ENCODE results near the gene TFDP2. TPM values are rescaled to one million over a fixed set of nuclear protein-coding genes. Genes with fewer than 3 reads are reported as not detected.

The TFDP2 gene
- total RNA-seq, 1 experiment from 2014 or later: 76.0 TPM

DNA sequence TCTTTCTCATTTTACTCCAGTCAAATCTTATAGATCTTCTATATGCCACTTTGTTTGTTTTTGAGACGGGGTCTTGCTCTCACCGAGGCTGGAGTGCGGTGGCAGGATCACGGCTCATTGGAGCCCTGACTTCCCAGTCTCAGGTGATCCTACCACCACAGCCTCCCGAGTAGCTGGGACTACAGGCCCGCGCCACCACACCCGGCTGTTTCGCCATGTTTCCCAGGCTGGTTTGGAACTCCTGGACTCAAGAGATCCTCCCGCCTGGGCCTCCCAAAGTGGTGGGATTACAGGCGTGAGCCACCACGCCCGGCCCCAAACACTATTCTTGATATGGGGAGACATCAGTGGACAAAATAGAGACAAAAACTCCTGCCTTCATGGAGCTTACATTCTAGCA lies 927 bp upstream of the TFDP2 start:
- peak overlapping the region; percentile 33 to 82; a peak in 4 of 5 replicates for H3K4me3 Mint-ChIP-seq
- Histone ChIP-seq H2BK5ac (ENCODE audit: insufficient read length, low read length) (no peak overlapping the region), H3K9ac (ENCODE audit: extremely low read depth, insufficient read length, low read length) (no peak overlapping the region), H4K20me1 (ENCODE audit: control insufficient read depth, insufficient read depth, insufficient read length) (no peaks in the 10 kb centered on the region), H3K4ac (ENCODE audit: low read depth, low read length) (no peak overlapping the region), H3K23me2 (ENCODE audit: insufficient read length, low read depth, low read length, poor library complexity, severe bottlenecking) (peaks cover 12% of the 10 kb centered on the region), H3K4me2 (ENCODE audit: insufficient read depth, insufficient read length, low read length) (no peak overlapping the region), H3K14ac (ENCODE audit: insufficient read depth, low read length) (no peak overlapping the region), H2AFZ (ENCODE audit: low read length) (no peak overlapping the region), H4K91ac (ENCODE audit: insufficient read length, low read depth, low read length) (no peak overlapping the region), H4K5ac (ENCODE audit: insufficient read length, low read depth, low read length) (no peak overlapping the region), H2BK12ac (ENCODE audit: insufficient read length, low read depth, low read length) (no peak overlapping the region), H3K27me3 (ENCODE audit: insufficient read depth, low read length) (no peaks in the 10 kb centered on the region), H3K23ac (ENCODE audit: insufficient read length, low read depth, low read length) (no peak overlapping the region), H3T11ph (ENCODE audit: low read length) (no peak overlapping the region), H2AK5ac (ENCODE audit: insufficient read length, low read length) (no peak overlapping the region), H3K4me1 (ENCODE audit: insufficient read depth, low read length) (no peaks in the 10 kb centered on the region), H3K79me2 (ENCODE audit: insufficient read depth, low read length) (no peaks in the 10 kb centered on the region), H2BK120ac (ENCODE audit: low read depth, low read length, poor library complexity, severe bottlenecking) (no peak overlapping the region), H4K8ac (replicated peaks; ENCODE audit: insufficient read length, low read depth, low read length) (no peak overlapping the region), H2BK15ac (ENCODE audit: low read depth, low read length) (no peak overlapping the region), H3K79me1 (ENCODE audit: insufficient read depth, low read depth, low read length, poor library complexity, severe bottlenecking) (no peaks in the 10 kb centered on the region), H2BK20ac (ENCODE audit: low read depth, low read length, poor library complexity, severe bottlenecking) (no peak overlapping the region), H3K9me3 (ENCODE audit: control insufficient read depth, low read depth, low read length) (no peaks in the 10 kb centered on the region), H3K27ac (ENCODE audit: insufficient read length, low read depth, low read length) (no peak overlapping the region), H3K18ac (ENCODE audit: insufficient read length, low read depth, low read length) (no peak overlapping the region), H3K56ac (ENCODE audit: insufficient read length, low read depth, low read length) (no peak overlapping the region)
- peaks cover 15% of the 10 kb centered on the region for H3K27me3 Mint-ChIP-seq (ENCODE audit: low read depth)
- DNase-seq: no peak
- no peak overlapping the region for H3K27ac Mint-ChIP-seq
- peaks cover 15% of the 10 kb centered on the region in 2 experiments for H3K4me1 Mint-ChIP-seq
- no peaks in the 10 kb centered on the region for H3K36me3 Mint-ChIP-seq (ENCODE audit: insufficient read depth in 1 of 3, low read depth in 3 of 3)
- WGBS (ENCODE audit: extremely low coverage, insufficient read length, low lambda C conversion rate): no CpG with 5 or more reads among the region's 13 CpGs
- TF ChIP-seq CTCF (conservative IDR thresholded peaks at IDR 0.05): no peak
- no peaks in the 10 kb centered on the region for H3K9me3 Mint-ChIP-seq
